Measurements from ENCODE around the gene RPH3AL.

Gene RPH3AL, protein sequence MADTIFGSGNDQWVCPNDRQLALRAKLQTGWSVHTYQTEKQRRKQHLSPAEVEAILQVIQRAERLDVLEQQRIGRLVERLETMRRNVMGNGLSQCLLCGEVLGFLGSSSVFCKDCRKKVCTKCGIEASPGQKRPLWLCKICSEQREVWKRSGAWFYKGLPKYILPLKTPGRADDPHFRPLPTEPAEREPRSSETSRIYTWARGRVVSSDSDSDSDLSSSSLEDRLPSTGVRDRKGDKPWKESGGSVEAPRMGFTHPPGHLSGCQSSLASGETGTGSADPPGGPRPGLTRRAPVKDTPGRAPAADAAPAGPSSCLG

DNA sequence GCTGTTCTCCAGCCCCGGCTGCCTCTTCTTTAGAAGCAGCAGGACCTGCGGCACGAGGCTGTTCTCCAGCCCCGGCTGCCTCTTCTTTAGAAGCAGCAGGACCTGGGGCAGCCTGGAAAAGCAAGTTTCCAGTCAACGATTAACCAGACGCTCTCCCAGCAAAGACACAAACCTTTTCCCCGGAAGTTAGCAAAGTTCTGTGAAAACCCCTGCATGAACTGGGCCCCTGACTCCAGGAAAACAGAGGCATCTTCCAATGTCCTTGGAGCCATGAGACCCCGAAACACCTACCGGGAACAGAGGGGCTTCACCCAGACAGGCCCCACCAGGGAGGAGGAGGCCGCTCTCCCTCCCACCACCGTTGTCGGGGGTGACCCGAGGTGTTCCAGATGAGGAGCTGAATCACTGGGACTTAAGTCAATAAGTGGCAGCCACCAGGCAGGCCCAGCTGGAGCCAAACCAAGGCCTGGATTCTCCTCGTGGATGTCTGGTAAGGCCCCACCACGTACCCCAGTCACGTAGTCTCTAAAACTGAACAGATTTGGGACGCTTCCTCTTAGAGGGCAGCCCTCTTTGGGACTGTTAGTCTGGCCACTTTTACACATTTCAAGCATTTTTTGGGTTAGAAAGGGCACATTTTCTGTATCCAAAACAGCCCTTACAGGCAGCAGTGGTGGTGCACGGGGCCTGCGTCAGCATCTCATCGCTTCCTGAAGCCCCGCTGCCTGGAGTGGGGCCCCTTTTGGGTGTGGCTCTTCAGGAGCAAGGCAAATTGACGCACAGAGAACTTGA, at the start of gene RPH3AL:
Gene RPH3AL, minus strand, starts transcription at position 387 of the 792 bp plus-strand sequence. CDS start 25,264 bp downstream, outside the sequence.
- TF ChIP-seq MYC (IDR thresholded peaks at IDR 0.05; ENCODE audit: low read depth, low read length) (no peak), MAX (IDR thresholded peaks at IDR 0.05; ENCODE audit: low read depth, low read length) (no peak), POLR2A (IDR thresholded peaks at IDR 0.05; ENCODE audit: extremely low read depth, insufficient read length) (no peak)
- TF ChIP-seq, protein P1, sequence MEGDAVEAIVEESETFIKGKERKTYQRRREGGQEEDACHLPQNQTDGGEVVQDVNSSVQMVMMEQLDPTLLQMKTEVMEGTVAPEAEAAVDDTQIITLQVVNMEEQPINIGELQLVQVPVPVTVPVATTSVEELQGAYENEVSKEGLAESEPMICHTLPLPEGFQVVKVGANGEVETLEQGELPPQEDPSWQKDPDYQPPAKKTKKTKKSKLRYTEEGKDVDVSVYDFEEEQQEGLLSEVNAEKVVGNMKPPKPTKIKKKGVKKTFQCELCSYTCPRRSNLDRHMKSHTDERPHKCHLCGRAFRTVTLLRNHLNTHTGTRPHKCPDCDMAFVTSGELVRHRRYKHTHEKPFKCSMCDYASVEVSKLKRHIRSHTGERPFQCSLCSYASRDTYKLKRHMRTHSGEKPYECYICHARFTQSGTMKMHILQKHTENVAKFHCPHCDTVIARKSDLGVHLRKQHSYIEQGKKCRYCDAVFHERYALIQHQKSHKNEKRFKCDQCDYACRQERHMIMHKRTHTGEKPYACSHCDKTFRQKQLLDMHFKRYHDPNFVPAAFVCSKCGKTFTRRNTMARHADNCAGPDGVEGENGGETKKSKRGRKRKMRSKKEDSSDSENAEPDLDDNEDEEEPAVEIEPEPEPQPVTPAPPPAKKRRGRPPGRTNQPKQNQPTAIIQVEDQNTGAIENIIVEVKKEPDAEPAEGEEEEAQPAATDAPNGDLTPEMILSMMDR (IDR thresholded peaks at IDR 0.05; ENCODE audit: low read depth, low read length) = no peak
- DNase-seq (ENCODE audit: low read depth) = no peak
- H3K4me3 ChIP-seq (ENCODE audit: low read depth, low read length) = no peak within 1 kb of the TSS

DNA sequence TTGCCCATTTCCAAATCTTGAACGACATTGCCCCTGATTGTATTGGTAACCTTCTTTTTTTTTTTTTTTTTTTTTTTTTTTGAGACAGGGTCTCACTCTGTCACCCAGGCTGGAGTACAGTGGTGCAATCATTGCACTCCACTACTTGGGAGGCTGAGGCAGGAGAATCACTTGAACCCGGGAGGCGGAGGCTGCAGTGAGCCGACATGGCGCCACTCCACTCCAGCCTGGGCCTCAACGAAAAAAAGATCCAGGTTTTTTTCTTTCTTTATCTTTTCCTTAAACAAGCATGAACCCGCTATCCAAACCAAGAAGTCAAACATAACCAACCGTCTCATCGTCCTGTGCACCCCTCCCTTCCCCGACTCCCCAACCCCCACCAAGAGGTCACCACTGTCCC, 47.6 kb upstream of the RPH3AL start:
- TF ChIP-seq MYC (IDR thresholded peaks at IDR 0.05; ENCODE audit: low read depth, low read length) (no peak), POLR2A (IDR thresholded peaks at IDR 0.05; ENCODE audit: extremely low read depth, insufficient read length) (no peak), MAX (IDR thresholded peaks at IDR 0.05; ENCODE audit: low read depth, low read length) (no peak)
- TF ChIP-seq, protein P1 (IDR thresholded peaks at IDR 0.05; ENCODE audit: low read depth, low read length) = no peak
- DNase-seq (ENCODE audit: low read depth) = no peak
- no peak overlapping the region for H3K4me3 ChIP-seq (ENCODE audit: low read depth, low read length)

DNA sequence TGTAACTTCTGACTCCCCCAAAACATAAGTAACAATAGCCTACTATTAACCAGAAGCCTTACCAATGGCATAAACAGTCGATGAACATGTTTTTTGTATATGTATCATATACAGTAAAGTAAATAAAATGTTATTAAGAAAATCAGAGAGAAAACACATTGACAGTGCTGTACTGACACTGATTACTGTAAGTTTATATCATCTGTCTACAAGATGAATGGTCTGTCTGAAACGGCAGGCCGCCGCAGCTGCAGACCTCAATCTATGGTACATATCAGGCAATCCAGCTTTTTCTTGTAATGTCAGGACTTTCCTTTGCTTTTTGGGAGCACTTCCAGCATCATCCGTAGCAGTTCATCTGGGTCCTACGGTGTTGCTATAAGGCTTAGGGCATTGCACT, 44.2 kb upstream of the RPH3AL start:
- TF ChIP-seq, protein P1 (IDR thresholded peaks at IDR 0.05; ENCODE audit: low read depth, low read length) = no peak
- TF ChIP-seq MYC (IDR thresholded peaks at IDR 0.05; ENCODE audit: low read depth, low read length) = no peak
- no peak for TF ChIP-seq POLR2A (IDR thresholded peaks at IDR 0.05; ENCODE audit: extremely low read depth, insufficient read length)
- TF ChIP-seq MAX (IDR thresholded peaks at IDR 0.05; ENCODE audit: low read depth, low read length) = no peak
- H3K4me3 ChIP-seq (ENCODE audit: low read depth, low read length) = no peak overlapping the region
- DNase-seq (ENCODE audit: low read depth) = no peak

DNA sequence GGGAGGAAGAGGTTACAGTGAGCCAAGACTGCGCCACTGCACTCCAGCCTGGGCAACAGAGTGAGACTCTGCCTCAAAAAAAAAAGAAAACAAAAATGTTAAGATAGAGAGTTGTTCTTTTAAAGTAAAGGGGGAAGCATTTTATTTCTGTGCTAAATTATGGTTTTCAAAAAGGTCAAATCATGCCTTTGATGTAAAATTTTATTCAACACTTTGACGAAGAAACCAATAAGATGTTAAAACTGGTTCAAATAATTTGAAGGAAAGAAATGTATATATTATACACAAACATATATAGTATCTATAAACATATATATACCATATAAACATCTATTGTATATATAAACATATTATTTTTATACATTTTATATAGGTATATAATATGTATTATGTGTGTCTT, 43.4 kb upstream of the RPH3AL start:
- no peak overlapping the region for H3K4me3 ChIP-seq (ENCODE audit: low read depth, low read length)
- DNase-seq (ENCODE audit: low read depth) = no peak
- TF ChIP-seq MAX (IDR thresholded peaks at IDR 0.05; ENCODE audit: low read depth, low read length) (no peak), POLR2A (IDR thresholded peaks at IDR 0.05; ENCODE audit: extremely low read depth, insufficient read length) (no peak), MYC (IDR thresholded peaks at IDR 0.05; ENCODE audit: low read depth, low read length) (no peak)
- TF ChIP-seq, protein P1 (IDR thresholded peaks at IDR 0.05; ENCODE audit: low read depth, low read length) = no peak

- no peak overlapping the region for H3K4me3 ChIP-seq (ENCODE audit: low read depth, low read length)
- TF ChIP-seq POLR2A (IDR thresholded peaks at IDR 0.05; ENCODE audit: extremely low read depth, insufficient read length) = no peak
- TF ChIP-seq, protein P1 (IDR thresholded peaks at IDR 0.05; ENCODE audit: low read depth, low read length) = no peak
- no peak for TF ChIP-seq MAX (IDR thresholded peaks at IDR 0.05; ENCODE audit: low read depth, low read length)
- no peak for TF ChIP-seq MYC (IDR thresholded peaks at IDR 0.05; ENCODE audit: low read depth, low read length)
- peak; percentile 32 for DNase-seq (ENCODE audit: low read depth)
Measured at GRCh38 chr17:395179-395578, 42.6 kb upstream of the RPH3AL start.

Data from NB4 (cell line).